CD4-positive, alpha-beta T cell treated with Interleukin-6 at 100 ng/mL for 8 hours (primary cell): Measurements from ENCODE around the gene REEP6.
"Not testable (repeated sequence)": the region's sequence is repeated elsewhere in the genome, so short reads cannot be mapped to it uniquely, and the experiment has no call there.

Experiments used
- DNase-seq: peaks from one replicate; pipeline ENCODE4 v3.0.0-alpha.2; 2020; ENCODE audit warnings: mixed read lengths, low spot score

REEP6 gene

GRCh38 chr19:1507763-1508506, 17.0 kb downstream of the REEP6 start:
- DNase-seq = peak; percentile 92

GRCh38 chr19:1508507-1508856, 17.5 kb downstream of the REEP6 start:
- DNase-seq = no peak

- DNase-seq = no peak
Measured at GRCh38 chr19:1509602-1510441, 18.8 kb downstream of the REEP6 start.

- DNase-seq = no peak
Measured at GRCh38 chr19:1510442-1510806, 19.4 kb downstream of the REEP6 start.

GRCh38 chr19:1510807-1511206, 19.8 kb downstream of the REEP6 start:
- no peak for DNase-seq

GRCh38 chr19:1511318-1512317, 20.6 kb downstream of the REEP6 start:
- DNase-seq = no peak

- DNase-seq = peak; percentile 67
Measured at GRCh38 chr19:1512671-1513498, 21.9 kb downstream of the REEP6 start, which contains the start of gene ADAMTSL5. TSS of gene ADAMTSL5 (minus strand) at chr19:1513019. CDS start at chr19:1510943, 2,076 bp downstream.

- DNase-seq = peak; percentile 59
Measured at GRCh38 chr19:1513499-1514294, 22.7 kb downstream of the REEP6 start.

GRCh38 chr19:1514295-1514661, 23.3 kb downstream of the REEP6 start:
- no peak for DNase-seq

GRCh38 chr19:1514986-1515721, 24.2 kb downstream of the REEP6 start:
- no peak for DNase-seq

- no peak for DNase-seq
Measured at GRCh38 chr19:1516395-1516753, 25.4 kb downstream of the REEP6 start.

- DNase-seq = no peak
Measured at GRCh38 chr19:1518471-1518870, 27.5 kb downstream of the REEP6 start.

GRCh38 chr19:1519802-1520201, 28.8 kb downstream of the REEP6 start:
- not testable (repeated sequence) for DNase-seq

GRCh38 chr19:1520203-1520780, 29.3 kb downstream of the REEP6 start:
- no peak for DNase-seq

- no peak for DNase-seq
Measured at GRCh38 chr19:1521636-1522035, 30.7 kb downstream of the REEP6 start.

- no peak for DNase-seq
Measured at GRCh38 chr19:1522061-1522460, 31.1 kb downstream of the REEP6 start.

- DNase-seq = no peak
Measured at GRCh38 chr19:1522838-1523237, 31.9 kb downstream of the REEP6 start.

GRCh38 chr19:1523412-1524286, 32.7 kb downstream of the REEP6 start, which contains the start of gene PLK5:
TSS of gene PLK5 (plus strand) at chr19:1524077. CDS start at chr19:1526997, 2,920 bp downstream.
- no peak for DNase-seq
